MCF 10A (cell line): ENCODE data around the gene PPIL1. TPM values are rescaled to one million over a fixed set of nuclear protein-coding genes. Genes with fewer than 3 reads are reported as not detected.

ENCODE experiments used
- BruUV-seq: library from RNA; stranded (reverse); fragments of 400-500 nt; replicated peaks from 2 replicates; lab custom pipeline; 2021; lab: Mats Ljungman, UMichigan
- CTCF ChIA-PET: fragments of 300-600 bp; sonication (Branson Sonifier 250); formaldehyde crosslinking; extraction: SDS; loops from one replicate; lab custom pipeline; 2021; ENCODE audit warnings: antibody characterized with exemption, inconsistent platforms; lab: Yijun Ruan, JAX
- POLR2A ChIA-PET: fragments of 300-600, 350-650 bp; sonication (Branson Sonifier 250); formaldehyde crosslinking; extraction: SDS; loops from one replicate; lab custom pipeline; 2020; ENCODE audit warnings: antibody characterized with exemption, inconsistent platforms; lab: Yijun Ruan, JAX
- DNase-seq: peaks from one replicate; pipeline ENCODE4 v3.0.0-alpha.2; 2018; ENCODE audit not compliant: unreplicated experiment
- H3K27ac Mint-ChIP-seq: one replicate; pipeline ENCODE4 v1.8.0; 2022; ENCODE audit warnings: mild to moderate bottlenecking, low read depth, mixed read lengths; ENCODE audit not compliant: unreplicated experiment
- H3K27me3 Mint-ChIP-seq: one replicate; pipeline ENCODE4 v1.8.0; 2022; ENCODE audit warnings: mixed read lengths; ENCODE audit not compliant: insufficient read depth, unreplicated experiment
- H3K36me3 Mint-ChIP-seq: one replicate; pipeline ENCODE4 v1.8.0; 2022; ENCODE audit warnings: mild to moderate bottlenecking, moderate library complexity, mixed read lengths; ENCODE audit not compliant: insufficient read depth, unreplicated experiment
- H3K4me1 Mint-ChIP-seq: one replicate; pipeline ENCODE4 v1.8.0; 2022; ENCODE audit warnings: mixed read lengths; ENCODE audit not compliant: insufficient read depth, unreplicated experiment
- H3K4me3 Mint-ChIP-seq: one replicate; pipeline ENCODE4 v1.8.0; 2022; ENCODE audit warnings: mild to moderate bottlenecking, moderate library complexity, mixed read lengths; ENCODE audit not compliant: unreplicated experiment
- H3K9me3 Mint-ChIP-seq: one replicate; pipeline ENCODE4 v1.8.0; 2022; ENCODE audit warnings: mixed read lengths; ENCODE audit not compliant: unreplicated experiment
- CTCF ChIP-seq: fragments of 200-600 bp; IDR thresholded peaks from one replicate; pipeline ENCODE4 v1.8.0; 2022; ENCODE audit warnings: antibody characterized with exemption, mild to moderate bottlenecking; ENCODE audit not compliant: unreplicated experiment
- intact Hi-C: fragments of 100-400 bp; cut with micrococcal nuclease; formaldehyde crosslinking; loops from 2 replicates; pipeline ENCODE4 v1.14.1; 2022
- total RNA-seq: library from RNA; stranded (reverse); gene quantifications from 2 replicates; pipeline ENCODE4 v1.2.3, GENCODE V29; 2022

PPIL1 gene
- total RNA-seq, 1 experiment from 2014 or later = 54.9 TPM

- Mint-ChIP-seq H3K4me1 (peaks cover 20% of the 10 kb centered on the region), H3K36me3 (peaks cover 78% of the 10 kb centered on the region), H3K27ac (no peak overlapping the region), H3K27me3 (no peaks in the 10 kb centered on the region), H3K4me3 (no peak overlapping the region), H3K9me3 (no peaks in the 10 kb centered on the region)
- BruUV-seq = no TSS peak
- no peak for TF ChIP-seq CTCF
- CTCF ChIA-PET = no interaction called here
- POLR2A ChIA-PET = interaction anchor here (0.7 kb wide), 1 partner anchor 14 kb away, joined by 5 read pairs; no protein-coding TSS in a partner anchor
- intact Hi-C loops = no loop called here
- DNase-seq = no peak
Measured at GRCh38 chr6:36908747-36909146, 34.1 kb upstream of the PPIL1 start.

GRCh38 chr6:36907781-36908180 lies 33.2 kb upstream of the PPIL1 start:
- no peak overlapping the region for H3K27ac Mint-ChIP-seq
- CTCF ChIA-PET = interaction anchor here (3.5 kb wide), 1 partner anchor 110 kb away, joined by 14 read pairs; no protein-coding TSS in a partner anchor

GRCh38 chr6:36906539-36907325 lies 32.1 kb upstream of the PPIL1 start:
- CTCF ChIA-PET = interaction anchor here (0.6 to 3.5 kb wide), 2 partner anchors 111 to 158 kb away, joined by 3 to 14 read pairs; no protein-coding TSS in a partner anchor
- POLR2A ChIA-PET = interaction anchor here (0.9 to 1.1 kb wide), 4 partner anchors 10 to 53 kb away, joined by 3 read pairs; no protein-coding TSS in a partner anchor
- Mint-ChIP-seq H3K36me3 (peaks cover 97% of the 10 kb centered on the region), H3K9me3 (no peaks in the 10 kb centered on the region), H3K4me3 (no peak overlapping the region), H3K4me1 (peaks cover 2% of the 10 kb centered on the region), H3K27ac (peak overlapping the region; percentile 16), H3K27me3 (no peaks in the 10 kb centered on the region)
- intact Hi-C loops = no loop called here
- DNase-seq = no peak
- TF ChIP-seq CTCF = no peak
- no TSS peak for BruUV-seq

More at GRCh38 chr6:36907781-36908180, 33.2 kb upstream of the PPIL1 start:
- DNase-seq = no peak
- Mint-ChIP-seq H3K4me3 (no peak overlapping the region), H3K27me3 (no peaks in the 10 kb centered on the region), H3K36me3 (peaks cover 88% of the 10 kb centered on the region), H3K9me3 (no peaks in the 10 kb centered on the region), H3K4me1 (peaks cover 12% of the 10 kb centered on the region)
- POLR2A ChIA-PET = no interaction called here
- no peak for TF ChIP-seq CTCF
- no TSS peak for BruUV-seq
- intact Hi-C loops = no loop called here

- BruUV-seq = no TSS peak
- Mint-ChIP-seq H3K4me1 (no peaks in the 10 kb centered on the region), H3K36me3 (peaks cover 97% of the 10 kb centered on the region), H3K9me3 (no peaks in the 10 kb centered on the region), H3K27ac (no peak overlapping the region), H3K27me3 (no peaks in the 10 kb centered on the region), H3K4me3 (no peak overlapping the region)
- no peak for DNase-seq
- ChIA-PET POLR2A (interaction anchor here (0.7 to 1.7 kb wide), 5 partner anchors 9 to 81 kb away, joined by 3 to 4 read pairs (median 3); partner anchors contain the start of genes C6orf89 and MTCH1), CTCF (interaction anchor here (1.4 to 3.5 kb wide), 2 partner anchors 9 to 113 kb away, joined by 7 to 14 read pairs; no protein-coding TSS in a partner anchor)
- intact Hi-C loops = no loop called here
- TF ChIP-seq CTCF = no peak
Measured at GRCh38 chr6:36904851-36905393, 30.3 kb upstream of the PPIL1 start.
